Measurements from ENCODE around the gene PTCRA. TPM values are rescaled to one million over a fixed set of nuclear protein-coding genes. Genes with fewer than 3 reads are reported as not detected.
A peak's percentile ranks its signal among the peaks of the same experiment; 100 is the strongest.
"Not testable (repeated sequence)": the region's sequence is repeated elsewhere in the genome, so short reads cannot be mapped to it uniquely, and the experiment has no call there.

The PTCRA gene
- total RNA-seq, 1 donor from 2014 or later: not detected

DNA sequence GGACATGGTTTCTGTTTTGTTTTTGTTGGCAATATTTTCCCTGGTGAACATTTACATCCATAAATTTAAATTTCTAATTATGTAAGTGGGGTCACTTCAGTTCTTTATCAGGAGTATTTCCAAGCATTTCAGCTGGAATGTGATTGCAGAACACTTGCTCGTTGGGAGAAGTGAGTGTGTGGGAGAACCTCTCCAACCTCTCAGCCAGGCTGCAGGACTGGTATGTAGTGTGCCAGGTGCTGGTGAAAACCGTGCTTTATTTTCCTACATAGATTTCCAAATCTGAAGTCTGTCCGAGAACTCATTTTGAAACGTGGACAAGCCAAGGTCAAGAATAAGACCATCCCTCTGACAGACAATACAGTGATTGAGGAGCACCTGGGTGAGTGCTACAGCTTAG lies 30.2 kb upstream of the PTCRA start:
- H3K4me3 Mint-ChIP-seq: no peak overlapping the region
- Histone ChIP-seq H3K27me3 (no peaks in the 10 kb centered on the region), H3K4me2 (no peak overlapping the region), H3K4me3 (no peak overlapping the region), H3K9me3 (ENCODE audit: low read depth) (no peaks in the 10 kb centered on the region), H3K4me1 (peaks cover 10% of the 10 kb centered on the region), H3K9ac (no peak overlapping the region), H2AFZ (replicated peaks) (no peak overlapping the region), H3K27ac (no peak overlapping the region), H4K20me1 (ENCODE audit: low read depth) (no peaks in the 10 kb centered on the region), H3F3A (ENCODE audit: low read depth) (peaks cover 46% of the 10 kb centered on the region), H3K36me3 (peaks cover 13% of the 10 kb centered on the region), H3K79me2 (ENCODE audit: low read depth) (peaks cover 48% of the 10 kb centered on the region)
- H3K27ac Mint-ChIP-seq: no peak overlapping the region
- H3K27me3 Mint-ChIP-seq (ENCODE audit: insufficient read depth, low read depth): peaks cover 6% of the 10 kb centered on the region
- TF ChIP-seq, protein P1, sequence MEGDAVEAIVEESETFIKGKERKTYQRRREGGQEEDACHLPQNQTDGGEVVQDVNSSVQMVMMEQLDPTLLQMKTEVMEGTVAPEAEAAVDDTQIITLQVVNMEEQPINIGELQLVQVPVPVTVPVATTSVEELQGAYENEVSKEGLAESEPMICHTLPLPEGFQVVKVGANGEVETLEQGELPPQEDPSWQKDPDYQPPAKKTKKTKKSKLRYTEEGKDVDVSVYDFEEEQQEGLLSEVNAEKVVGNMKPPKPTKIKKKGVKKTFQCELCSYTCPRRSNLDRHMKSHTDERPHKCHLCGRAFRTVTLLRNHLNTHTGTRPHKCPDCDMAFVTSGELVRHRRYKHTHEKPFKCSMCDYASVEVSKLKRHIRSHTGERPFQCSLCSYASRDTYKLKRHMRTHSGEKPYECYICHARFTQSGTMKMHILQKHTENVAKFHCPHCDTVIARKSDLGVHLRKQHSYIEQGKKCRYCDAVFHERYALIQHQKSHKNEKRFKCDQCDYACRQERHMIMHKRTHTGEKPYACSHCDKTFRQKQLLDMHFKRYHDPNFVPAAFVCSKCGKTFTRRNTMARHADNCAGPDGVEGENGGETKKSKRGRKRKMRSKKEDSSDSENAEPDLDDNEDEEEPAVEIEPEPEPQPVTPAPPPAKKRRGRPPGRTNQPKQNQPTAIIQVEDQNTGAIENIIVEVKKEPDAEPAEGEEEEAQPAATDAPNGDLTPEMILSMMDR (IDR thresholded peaks at IDR 0.05): no peak
- TF ChIP-seq EZH2phosphoT487 (IDR thresholded peaks at IDR 0.05) (no peak), EZH2 (IDR thresholded peaks at IDR 0.05) (no peak)
- H3K4me1 Mint-ChIP-seq: peaks cover 17% of the 10 kb centered on the region
- H3K36me3 Mint-ChIP-seq: peaks cover 27% of the 10 kb centered on the region
- no peak for DNase-seq (ENCODE audit: low spot score)
- H3K9me3 Mint-ChIP-seq: no peaks in the 10 kb centered on the region

DNA sequence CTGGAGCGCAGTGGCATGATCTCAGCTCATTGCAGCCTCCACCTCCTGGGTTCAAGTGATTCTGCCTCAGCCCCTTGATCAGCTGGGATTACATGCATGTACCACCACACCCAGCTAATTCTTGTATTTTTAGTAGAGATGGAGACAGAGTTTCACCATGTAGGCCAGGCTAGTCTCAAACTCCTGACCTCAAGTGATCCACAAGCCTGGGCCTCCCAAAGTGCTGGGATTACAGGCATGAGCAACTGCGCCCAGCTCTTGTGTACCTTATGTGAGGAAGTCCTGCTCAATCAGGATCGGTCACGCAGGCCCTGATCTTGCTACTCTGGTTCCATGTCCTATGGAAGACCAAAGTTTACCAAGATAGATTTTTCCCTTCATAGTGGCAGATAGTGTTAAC lies 27.7 kb upstream of the PTCRA start:
- not testable (repeated sequence) for H3K9ac ChIP-seq

DNA sequence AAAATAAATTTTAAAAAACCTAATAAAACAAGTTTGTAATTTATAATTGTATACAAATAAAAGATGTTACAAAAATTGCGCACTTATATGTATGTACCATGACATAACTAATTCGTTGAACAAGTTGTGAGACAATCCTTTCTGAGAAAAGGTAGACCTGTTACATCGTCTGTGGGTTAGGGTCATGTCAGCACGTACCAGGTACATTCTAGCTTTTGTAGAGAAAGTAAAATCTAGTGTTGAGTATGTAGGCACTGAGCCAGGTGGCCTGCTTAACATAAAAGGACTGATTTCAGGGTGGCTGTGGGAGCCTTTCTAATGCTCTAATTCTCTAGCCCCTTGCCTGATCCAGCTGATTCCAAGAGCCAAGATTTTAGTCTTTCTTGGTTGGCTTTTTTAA lies 26.0 kb upstream of the PTCRA start:
- no peaks in the 10 kb centered on the region for H3K9me3 ChIP-seq (ENCODE audit: low read depth)
- Mint-ChIP-seq H3K27me3 (ENCODE audit: insufficient read depth, low read depth) (peaks cover 3% of the 10 kb centered on the region), H3K27ac (no peak overlapping the region), H3K9me3 (no peaks in the 10 kb centered on the region), H3K36me3 (peaks cover 12% of the 10 kb centered on the region), H3K4me1 (peaks cover 26% of the 10 kb centered on the region), H3K4me3 (peak overlapping the region; percentile 95)
- peaks cover 7% of the 10 kb centered on the region for H3K4me1 ChIP-seq
- no peaks in the 10 kb centered on the region for H3K27me3 ChIP-seq
- H4K20me1 ChIP-seq (ENCODE audit: low read depth): no peaks in the 10 kb centered on the region
- H2AFZ ChIP-seq (replicated peaks): no peak overlapping the region
- TF ChIP-seq EZH2 (IDR thresholded peaks at IDR 0.05) (no peak), EZH2phosphoT487 (IDR thresholded peaks at IDR 0.05) (no peak)
- TF ChIP-seq, protein P1 (IDR thresholded peaks at IDR 0.05): no peak
- H3F3A ChIP-seq (ENCODE audit: low read depth): peaks cover 37% of the 10 kb centered on the region
- peak; percentile 18 for DNase-seq (ENCODE audit: low spot score)
- peaks cover 11% of the 10 kb centered on the region for H3K79me2 ChIP-seq (ENCODE audit: low read depth)
- H3K9ac ChIP-seq: peak overlapping the region; percentile 71
- peak overlapping the region; percentile 77 for H3K4me2 ChIP-seq
- peak overlapping the region; percentile 77 for H3K4me3 ChIP-seq
- peaks cover 7% of the 10 kb centered on the region for H3K36me3 ChIP-seq
- peak overlapping the region; percentile 93 for H3K27ac ChIP-seq

More for the DNA sequence above, 27.7 kb upstream of the PTCRA start:
- not testable (repeated sequence) for H3K27ac ChIP-seq; H3K27me3 ChIP-seq; H3K27me3 Mint-ChIP-seq (ENCODE audit: insufficient read depth, low read depth); H3K36me3 ChIP-seq; H3K9me3 ChIP-seq (ENCODE audit: low read depth); H3K4me1 ChIP-seq; H3K9me3 Mint-ChIP-seq; H3K4me2 ChIP-seq; DNase-seq (ENCODE audit: low spot score); H2AFZ ChIP-seq (replicated peaks); H3K27ac Mint-ChIP-seq; H3K4me3 ChIP-seq; H4K20me1 ChIP-seq (ENCODE audit: low read depth); H3K4me3 Mint-ChIP-seq
- H3K36me3 Mint-ChIP-seq: peaks cover 24% of the 10 kb centered on the region
- peaks cover 49% of the 10 kb centered on the region for H3F3A ChIP-seq (ENCODE audit: low read depth)
- H3K4me1 Mint-ChIP-seq: peaks cover 20% of the 10 kb centered on the region
- H3K79me2 ChIP-seq (ENCODE audit: low read depth): peaks cover 23% of the 10 kb centered on the region

DNA sequence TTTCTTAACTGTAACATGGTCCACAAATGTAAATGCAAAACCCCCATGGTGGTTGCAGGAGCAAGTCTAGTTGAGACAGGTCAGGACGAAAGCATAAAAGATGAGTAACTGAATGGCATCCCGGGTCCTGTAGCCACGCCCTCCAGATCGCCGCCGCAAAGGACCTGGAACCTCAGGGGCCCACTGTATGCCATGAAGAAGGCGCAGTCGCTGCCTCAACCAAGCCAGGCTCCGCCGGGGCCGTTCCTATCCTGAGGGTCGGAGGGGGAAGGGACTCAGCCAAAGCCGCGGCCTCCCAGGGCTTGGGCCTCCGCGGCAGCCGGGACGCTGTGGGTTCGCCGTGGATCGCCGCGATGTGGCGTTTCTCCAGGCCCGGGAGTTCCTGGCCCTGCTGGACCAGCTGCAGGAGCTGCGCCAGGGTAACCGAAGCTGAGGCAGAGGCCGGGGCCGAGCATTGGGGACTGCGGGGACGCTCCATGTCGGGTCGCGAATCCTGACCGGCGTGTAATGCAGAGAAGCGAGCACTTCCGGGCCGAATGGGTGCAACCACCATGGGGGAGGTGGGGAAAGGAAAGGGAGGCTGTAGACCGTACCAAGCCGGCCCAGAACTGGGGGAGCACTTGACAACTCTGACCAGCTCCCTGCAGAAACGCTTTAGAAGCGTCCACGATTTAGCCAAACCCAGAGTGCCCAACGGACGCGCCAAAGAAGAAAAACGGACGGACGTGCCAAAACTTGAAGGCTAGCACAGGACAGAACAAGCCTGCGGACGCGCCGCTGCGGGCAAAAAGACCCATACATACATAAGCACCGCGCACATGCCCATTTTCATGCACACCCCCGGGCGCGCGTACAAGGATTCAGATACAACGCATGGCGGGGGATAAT lies 25.3 kb upstream of the PTCRA start:
- Mint-ChIP-seq H3K27ac (peak overlapping the region; percentile 97), H3K27me3 (ENCODE audit: insufficient read depth, low read depth) (peaks cover 3% of the 10 kb centered on the region), H3K9me3 (no peaks in the 10 kb centered on the region), H3K4me3 (peak overlapping the region; percentile 95), H3K4me1 (peaks cover 26% of the 10 kb centered on the region), H3K36me3 (peaks cover 11% of the 10 kb centered on the region)
- Histone ChIP-seq H4K20me1 (ENCODE audit: low read depth) (no peaks in the 10 kb centered on the region), H3K36me3 (peaks cover 4% of the 10 kb centered on the region), H3F3A (ENCODE audit: low read depth) (peaks cover 35% of the 10 kb centered on the region), H3K9ac (peak overlapping the region; percentile 71), H3K9me3 (ENCODE audit: low read depth) (no peaks in the 10 kb centered on the region), H2AFZ (replicated peaks) (peak overlapping the region; percentile 66), H3K27me3 (no peaks in the 10 kb centered on the region), H3K4me2 (peak overlapping the region; percentile 77), H3K4me3 (peak overlapping the region; percentile 77), H3K79me2 (ENCODE audit: low read depth) (peaks cover 11% of the 10 kb centered on the region), H3K27ac (peak overlapping the region; percentile 93), H3K4me1 (peaks cover 7% of the 10 kb centered on the region)
- DNase-seq (ENCODE audit: low spot score): peak; percentile 96
- TF ChIP-seq EZH2phosphoT487 (IDR thresholded peaks at IDR 0.05) (no peak), EZH2 (IDR thresholded peaks at IDR 0.05) (no peak)
- TF ChIP-seq, protein P1 (IDR thresholded peaks at IDR 0.05): peak; percentile 4
